Measurements from ENCODE around the gene CRHR1. TPM values are rescaled to one million over a fixed set of nuclear protein-coding genes. Genes with fewer than 3 reads are reported as not detected.
"Not testable (repeated sequence)": the region's sequence is repeated elsewhere in the genome, so short reads cannot be mapped to it uniquely, and the experiment has no call there.

Gene CRHR1
- total RNA-seq, 1 experiment from 2014 or later, result not detected

- Histone ChIP-seq H3K27me3 (ENCODE audit: insufficient read depth, low read depth) (peaks cover 96% of the 10 kb centered on the region), H2AFZ (no peak overlapping the region), H3K4me3 (no peak overlapping the region), H3K9me3 (ENCODE audit: insufficient read depth, low read depth) (no peaks in the 10 kb centered on the region), H4K20me1 (ENCODE audit: insufficient read depth) (no peaks in the 10 kb centered on the region), H3K27ac (no peak overlapping the region), H3K4me2 (no peak overlapping the region), H3F3A (ENCODE audit: insufficient read depth, low read depth) (no peaks in the 10 kb centered on the region), H3K36me3 (ENCODE audit: low read depth) (no peaks in the 10 kb centered on the region), H3K9me2 (ENCODE audit: insufficient read depth) (no peaks in the 10 kb centered on the region), H3K79me2 (ENCODE audit: low read depth) (no peaks in the 10 kb centered on the region), H3K4me1 (replicated peaks; ENCODE audit: insufficient read depth) (no peaks in the 10 kb centered on the region)
- POLR2A ChIA-PET (ENCODE audit: unreplicated experiment), result no interaction called here
- no peak for DNase-seq
- intact Hi-C loops (cut with micrococcal nuclease; ENCODE audit: unreplicated experiment), result no loop called here
- BruUV-seq (replicated peaks), result no TSS peak
- CTCF ChIA-PET, result no interaction called here
- TF ChIP-seq CTCF (conservative IDR thresholded peaks at IDR 0.05), result no peak
- no peak; the same call in 1 of the 2 replicates for TF ChIP-seq EZH2 (IDR thresholded peaks at IDR 0.05; ENCODE audit: low read depth)
These were observed 40.3 kb upstream of the CRHR1 start for GRCh38 chr17:45743626-45744326.

DNA sequence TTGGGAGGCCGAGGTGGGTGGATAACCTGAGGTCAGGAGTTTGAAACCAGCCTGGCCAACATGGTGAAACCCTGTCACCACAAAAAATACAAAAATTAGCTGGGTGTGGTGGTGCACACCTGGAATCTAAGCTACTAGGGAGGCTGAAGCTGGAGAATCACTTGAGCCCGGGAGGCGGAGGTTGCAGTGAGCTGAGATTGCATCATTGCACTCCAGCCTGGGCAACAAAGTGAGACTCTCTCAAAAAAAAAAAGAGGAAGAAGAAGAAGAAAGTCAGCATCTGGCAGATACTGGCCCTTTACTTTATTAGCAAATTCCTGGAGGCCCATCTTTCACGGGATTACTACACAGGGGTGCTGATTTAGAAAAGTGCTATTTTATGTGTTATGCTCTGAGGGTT lies 39.3 kb upstream of the CRHR1 start:
- not testable (repeated sequence) for BruUV-seq (replicated peaks); H3K27ac ChIP-seq
- peaks cover 97% of the 10 kb centered on the region for H3K27me3 ChIP-seq (ENCODE audit: insufficient read depth, low read depth)

DNA sequence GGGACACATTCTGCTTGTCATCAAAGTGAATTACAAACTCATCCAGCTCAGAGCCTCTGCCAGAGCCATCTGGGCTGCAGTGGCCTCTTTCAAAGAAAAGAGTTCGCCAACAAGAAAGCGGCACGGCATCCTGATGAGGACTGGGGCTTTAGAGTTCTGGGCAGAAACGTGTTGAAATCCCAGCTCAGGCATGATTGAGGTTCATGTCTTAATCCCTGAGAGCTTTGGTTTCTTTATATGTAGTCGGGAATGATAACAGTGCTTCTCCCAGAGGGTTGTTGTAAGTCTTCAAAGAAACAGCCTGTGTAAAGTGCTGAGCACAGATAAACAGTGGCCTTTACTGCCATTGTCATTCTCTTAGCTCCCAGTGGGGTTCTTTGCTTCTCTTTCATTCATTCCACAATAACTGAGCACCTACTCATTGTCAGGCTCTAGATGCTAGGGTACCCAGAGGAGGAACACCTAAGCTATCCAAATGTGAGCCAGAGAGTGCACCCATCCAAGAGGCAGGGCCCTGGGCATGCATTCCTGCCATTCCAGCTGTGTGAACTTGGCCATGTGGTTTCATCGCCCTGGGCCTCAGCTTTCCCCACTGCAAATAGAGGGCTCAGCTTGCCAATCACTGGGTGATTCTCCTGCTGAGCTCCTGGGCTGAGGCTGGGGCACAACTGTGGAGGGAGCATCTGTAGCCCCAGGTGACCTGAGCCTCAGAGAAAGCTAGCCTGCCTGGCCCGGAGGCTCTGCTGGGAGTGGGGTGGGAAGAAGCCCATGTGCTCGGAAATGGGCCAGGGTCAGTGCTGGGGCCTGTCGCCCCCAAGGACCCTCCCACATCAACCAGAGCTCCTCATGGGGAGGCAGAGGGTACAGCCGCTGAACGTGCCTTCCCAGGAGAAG lies 38.3 kb upstream of the CRHR1 start:
- no TSS peak for BruUV-seq (replicated peaks)
- no peaks in the 10 kb centered on the region for H3F3A ChIP-seq (ENCODE audit: insufficient read depth, low read depth)
- CTCF ChIA-PET, result no interaction called here
- H2AFZ ChIP-seq, result no peak overlapping the region
- H3K4me1 ChIP-seq (replicated peaks; ENCODE audit: insufficient read depth), result no peaks in the 10 kb centered on the region
- H3K79me2 ChIP-seq (ENCODE audit: low read depth), result no peaks in the 10 kb centered on the region
- intact Hi-C loops (cut with micrococcal nuclease; ENCODE audit: unreplicated experiment), result no loop called here
- H3K36me3 ChIP-seq (ENCODE audit: low read depth), result no peaks in the 10 kb centered on the region
- TF ChIP-seq EZH2 (IDR thresholded peaks at IDR 0.05; ENCODE audit: low read depth) (no peak), CTCF (conservative IDR thresholded peaks at IDR 0.05) (no peak)
- H3K27me3 ChIP-seq (ENCODE audit: insufficient read depth, low read depth), result peaks cover 100% of the 10 kb centered on the region
- H3K27ac ChIP-seq, result no peak overlapping the region
- POLR2A ChIA-PET (ENCODE audit: unreplicated experiment), result no interaction called here
- H3K4me2 ChIP-seq, result no peak overlapping the region
- H3K9me2 ChIP-seq (ENCODE audit: insufficient read depth), result no peaks in the 10 kb centered on the region
- H4K20me1 ChIP-seq (ENCODE audit: insufficient read depth), result no peaks in the 10 kb centered on the region
- DNase-seq, result no peak
- H3K4me3 ChIP-seq, result no peak overlapping the region
- no peaks in the 10 kb centered on the region for H3K9me3 ChIP-seq (ENCODE audit: insufficient read depth, low read depth)

More for the DNA sequence above, 39.3 kb upstream of the CRHR1 start:
- H3K4me2 ChIP-seq; CTCF ChIA-PET; H2AFZ ChIP-seq; H3K79me2 ChIP-seq (ENCODE audit: low read depth); H3K9me2 ChIP-seq (ENCODE audit: insufficient read depth); H3F3A ChIP-seq (ENCODE audit: insufficient read depth, low read depth); H3K4me1 ChIP-seq (replicated peaks; ENCODE audit: insufficient read depth); H3K36me3 ChIP-seq (ENCODE audit: low read depth); DNase-seq; H3K9me3 ChIP-seq (ENCODE audit: insufficient read depth, low read depth); H4K20me1 ChIP-seq (ENCODE audit: insufficient read depth); intact Hi-C loops (cut with micrococcal nuclease; ENCODE audit: unreplicated experiment); H3K4me3 ChIP-seq: not testable (repeated sequence)
- POLR2A ChIA-PET (ENCODE audit: unreplicated experiment), result interaction anchor here (0.7 kb wide), 1 partner anchor 88 kb away, joined by 6 read pairs; no protein-coding TSS in a partner anchor
